Right atrium auricular region (tissue), 2 donors: ENCODE measurements around the gene RELB. TPM values are rescaled to one million over a fixed set of nuclear protein-coding genes. Genes with fewer than 3 reads are reported as not detected.

Experiments
- DNase-seq: peaks from one replicate; pipeline ENCODE4 v3.0.0-alpha.2; 2019; ENCODE audit warnings: low spot score
- H3K27ac ChIP-seq, 2 donors: fragments of 200-600 bp; sonication (generic); 1 replicate in 1 of 2; 2 replicates in 1 of 2; pipeline ENCODE4 v1.5.1; 2016 to 2019
- H3K27me3 ChIP-seq, 2 donors: fragments of 200-600 bp; sonication (generic); one replicate each; pipeline versions ENCODE4 v1.5.1 to v1.6.0; 2017 to 2019
- H3K36me3 ChIP-seq: fragments of 200-600 bp; sonication (generic); one replicate; pipeline ENCODE4 v1.5.1; 2016
- H3K4me1 ChIP-seq, 2 donors: fragments of 200-600 bp; sonication (generic); one replicate each; pipeline versions ENCODE4 v1.5.1 to v1.6.0; 2017 to 2019
- H3K4me3 ChIP-seq, 2 donors: fragments of 200-600 bp; sonication (generic); 1 replicate in 1 of 2; 2 replicates in 1 of 2; pipeline ENCODE4 v1.5.1; 2017 to 2019; ENCODE audit warnings: mild to moderate bottlenecking in 1 of 2, moderate library complexity in 1 of 2
- H3K9me3 ChIP-seq, 2 donors: fragments of 200-600 bp; sonication (generic); one replicate each; pipeline ENCODE4 v1.5.1; 2019
- CTCF ChIP-seq, 2 donors: fragments of 200-600 bp; sonication (generic); IDR thresholded peaks; one replicate each; pipeline ENCODE4 v1.5.1; 2019; ENCODE audit warnings: antibody characterized with exemption in 2 of 2
- total RNA-seq, 2 donors: library from RNA; depleted of rRNA; stranded (reverse); fragments of >200 nt; gene quantifications; one replicate each; pipeline ENCODE4 v1.1.0, GENCODE V29; 2016

RELB gene
- 1 to 10 TPM; 1.3 to 3.1 TPM for total RNA-seq

- H3K27ac ChIP-seq, result peak within 1 kb of the TSS; percentile 98 to 99
- H3K4me1 ChIP-seq, result peaks cover 0 to 14% of the 10 kb centered on the region in 2 donors
- no peaks in the 10 kb centered on the region for H3K9me3 ChIP-seq
These were observed at the start of gene RELB for GRCh38 chr19:45001087-45001739. TSS of gene RELB (plus strand) at chr19:45001464. CDS start at chr19:45001580, 116 bp downstream.

GRCh38 chr19:44954278-44954648 lies 47.0 kb upstream of the RELB start:
- DNase-seq, result no peak
- H3K9me3 ChIP-seq, result no peaks in the 10 kb centered on the region

More at GRCh38 chr19:45001087-45001739, at the start of gene RELB:
- DNase-seq, result peak; percentile 93
- TF ChIP-seq CTCF (IDR thresholded peaks at IDR 0.05), result no peak
- Histone ChIP-seq H3K36me3 (no peaks in the 10 kb centered on the region), H3K27me3 (no peaks in the 10 kb centered on the region), H3K4me3 (peak within 1 kb of the TSS; percentile 72 to 88)

GRCh38 chr19:44954649-44955504 lies 46.4 kb upstream of the RELB start, which contains the start of gene CLPTM1:
TSS of gene CLPTM1 (plus strand) at chr19:44955380. CDS start at chr19:44955396, 16 bp downstream.
- H3K9me3 ChIP-seq, result no peaks in the 10 kb centered on the region
- peak within 1 kb of the TSS; percentile 88 to 93 for H3K27ac ChIP-seq
- DNase-seq, result peak; percentile 95
- TF ChIP-seq CTCF (IDR thresholded peaks at IDR 0.05), result peak in 1 of 2 donors; percentile 17
- peaks cover 9% of the 10 kb centered on the region for H3K36me3 ChIP-seq
- H3K4me3 ChIP-seq, result peak within 1 kb of the TSS; percentile 89 to 91
- H3K27me3 ChIP-seq, result no peaks in the 10 kb centered on the region
- peaks cover 0 to 54% of the 10 kb centered on the region in 2 donors for H3K4me1 ChIP-seq

More at GRCh38 chr19:44954278-44954648, 47.0 kb upstream of the RELB start:
- TF ChIP-seq CTCF (IDR thresholded peaks at IDR 0.05), result no peak
- peak overlapping the region; percentile 89 to 91 for H3K4me3 ChIP-seq
- H3K36me3 ChIP-seq, result peaks cover 9% of the 10 kb centered on the region
- peaks cover 0 to 49% of the 10 kb centered on the region in 2 donors for H3K4me1 ChIP-seq
- H3K27ac ChIP-seq, result peak overlapping the region; percentile 88 to 93
- no peaks in the 10 kb centered on the region for H3K27me3 ChIP-seq

GRCh38 chr19:44955505-44956439 lies 45.5 kb upstream of the RELB start:
- no peak for TF ChIP-seq CTCF (IDR thresholded peaks at IDR 0.05)
- Histone ChIP-seq H3K27me3 (no peaks in the 10 kb centered on the region), H3K4me1 (peaks cover 0 to 62% of the 10 kb centered on the region in 2 donors)

GRCh38 chr19:44957526-44957925 lies 43.7 kb upstream of the RELB start:
- no peak for DNase-seq
- H3K9me3 ChIP-seq, result no peaks in the 10 kb centered on the region
- H3K4me1 ChIP-seq, result peaks cover 0 to 60% of the 10 kb centered on the region in 2 donors
- no peak for TF ChIP-seq CTCF (IDR thresholded peaks at IDR 0.05)
- H3K27ac ChIP-seq, result no peak overlapping the region
- no peaks in the 10 kb centered on the region for H3K27me3 ChIP-seq
- no peak overlapping the region for H3K4me3 ChIP-seq
- peaks cover 10% of the 10 kb centered on the region for H3K36me3 ChIP-seq

More at GRCh38 chr19:44955505-44956439, 45.5 kb upstream of the RELB start:
- Histone ChIP-seq H3K36me3 (peaks cover under 1% of the 10 kb centered on the region), H3K27ac (peak overlapping the region; percentile 88 to 93), H3K4me3 (peak overlapping the region; percentile 89 to 91), H3K9me3 (no peaks in the 10 kb centered on the region)
- no peak for DNase-seq
